H9 (cell line): ENCODE measurements around the gene ACAP1. TPM values are rescaled to one million over a fixed set of nuclear protein-coding genes. Genes with fewer than 3 reads are reported as not detected.

ENCODE experiments used
- DNase-seq: peaks from one replicate; pipeline ENCODE4 v3.0.0-alpha.2; 2017
- H2AFZ ChIP-seq: one replicate; pipeline ENCODE4 v1.6.1; 2013; ENCODE audit warnings: mild to moderate bottlenecking, low read length, control low read depth, moderate library complexity
- H2AK5ac ChIP-seq: 2 replicates; pipeline ENCODE4 v1.6.1; 2013; ENCODE audit warnings: low read length, control low read depth, mixed read lengths; ENCODE audit not compliant: insufficient read length
- H2BK120ac ChIP-seq: one replicate; pipeline ENCODE4 v1.6.1; 2013; ENCODE audit warnings: low read depth, mild to moderate bottlenecking, low read length, control low read depth, inconsistent platforms; ENCODE audit not compliant: poor library complexity, severe bottlenecking
- H2BK12ac ChIP-seq: 2 replicates; pipeline ENCODE4 v1.6.1; 2013; ENCODE audit warnings: low read length, control low read depth, mixed read lengths, low read depth; ENCODE audit not compliant: insufficient read length
- H2BK15ac ChIP-seq: 2 replicates; pipeline ENCODE4 v1.6.1; 2013; ENCODE audit warnings: low read depth, low read length, control low read depth
- H2BK20ac ChIP-seq: one replicate; pipeline ENCODE4 v1.6.1; 2013; ENCODE audit warnings: low read depth, mild to moderate bottlenecking, low read length, control low read depth, inconsistent platforms; ENCODE audit not compliant: poor library complexity, severe bottlenecking
- H2BK5ac ChIP-seq: 2 replicates; pipeline ENCODE4 v1.6.1; 2013; ENCODE audit warnings: low read length, control low read depth, mixed read lengths; ENCODE audit not compliant: insufficient read length
- H3K14ac ChIP-seq: 2 replicates; pipeline ENCODE4 v1.6.1; 2013; ENCODE audit warnings: low read length, control low read depth; ENCODE audit not compliant: insufficient read depth
- H3K18ac ChIP-seq: 2 replicates; pipeline ENCODE4 v1.6.1; 2013; ENCODE audit warnings: low read depth, mild to moderate bottlenecking, mixed read lengths, low read length, control low read depth; ENCODE audit not compliant: insufficient read length
- H3K23ac ChIP-seq: 2 replicates; pipeline ENCODE4 v1.6.1; 2013; ENCODE audit warnings: low read length, control low read depth, mixed read lengths, low read depth; ENCODE audit not compliant: insufficient read length
- H3K23me2 ChIP-seq: 2 replicates; pipeline ENCODE4 v1.6.1; 2013; ENCODE audit warnings: low read depth, mild to moderate bottlenecking, mixed read lengths, low read length, control low read depth; ENCODE audit not compliant: insufficient read length, poor library complexity, severe bottlenecking
- H3K27ac ChIP-seq: 2 replicates; pipeline ENCODE4 v1.5.1; 2013; ENCODE audit warnings: low read length, control low read depth, mixed read lengths, low read depth; ENCODE audit not compliant: insufficient read length
- H3K27me3 ChIP-seq: 2 replicates; pipeline ENCODE4 v1.6.1; 2013; ENCODE audit warnings: low read length, control low read depth, inconsistent platforms; ENCODE audit not compliant: insufficient read depth
- H3K4ac ChIP-seq: 2 replicates; pipeline ENCODE4 v1.6.1; 2013; ENCODE audit warnings: low read depth, mild to moderate bottlenecking, control low read depth, inconsistent platforms, low read length, moderate library complexity
- H3K4me1 ChIP-seq: 2 replicates; pipeline ENCODE4 v1.6.1; 2013; ENCODE audit warnings: low read length, control low read depth, inconsistent platforms; ENCODE audit not compliant: insufficient read depth
- H3K4me2 ChIP-seq: 2 replicates; pipeline ENCODE4 v1.6.1; 2013; ENCODE audit warnings: low read length, control low read depth, mixed read lengths; ENCODE audit not compliant: insufficient read length, insufficient read depth
- H3K56ac ChIP-seq: 2 replicates; pipeline ENCODE4 v1.6.1; 2013; ENCODE audit warnings: low read depth, mild to moderate bottlenecking, mixed read lengths, low read length, control low read depth; ENCODE audit not compliant: insufficient read length
- H3K79me1 ChIP-seq: 2 replicates; pipeline ENCODE4 v1.6.1; 2013; ENCODE audit warnings: low read depth, mild to moderate bottlenecking, moderate library complexity, low read length, control low read depth, inconsistent platforms; ENCODE audit not compliant: insufficient read depth, poor library complexity, severe bottlenecking
- H3K79me2 ChIP-seq: 2 replicates; pipeline ENCODE4 v1.6.1; 2013; ENCODE audit warnings: low read length, control low read depth, inconsistent platforms; ENCODE audit not compliant: insufficient read depth
- H3K9ac ChIP-seq: 2 replicates; pipeline ENCODE4 v1.6.1; 2013; ENCODE audit warnings: low read length, control low read depth, mixed read lengths; ENCODE audit not compliant: insufficient read length; ENCODE audit errors: extremely low read depth
- H3K9me3 ChIP-seq: one replicate; pipeline ENCODE4 v1.6.1; 2013; ENCODE audit warnings: low read depth, low read length, inconsistent platforms; ENCODE audit not compliant: control insufficient read depth
- H3T11ph ChIP-seq: one replicate; pipeline ENCODE4 v1.6.1; 2013; ENCODE audit warnings: mild to moderate bottlenecking, low read length, control low read depth, inconsistent platforms
- H4K20me1 ChIP-seq: one replicate; pipeline ENCODE4 v1.6.1; 2013; ENCODE audit not compliant: control insufficient read depth, insufficient read length, insufficient read depth
- H4K5ac ChIP-seq: 2 replicates; pipeline ENCODE4 v1.6.1; 2013; ENCODE audit warnings: low read depth, mild to moderate bottlenecking, mixed read lengths, low read length, control low read depth; ENCODE audit not compliant: insufficient read length
- H4K8ac ChIP-seq: replicated peaks from 2 replicates; pipeline ENCODE4 v1.6.1; 2013; ENCODE audit warnings: low read length, control low read depth, mixed read lengths, low read depth; ENCODE audit not compliant: insufficient read length
- H4K91ac ChIP-seq: 2 replicates; pipeline ENCODE4 v1.6.1; 2013; ENCODE audit warnings: low read depth, mild to moderate bottlenecking, moderate library complexity, mixed read lengths, low read length, control low read depth; ENCODE audit not compliant: insufficient read length
- H3K27ac Mint-ChIP-seq, 3 experiments: 2 replicates in 2 of 3; 3 replicates in 1 of 3; pipeline ENCODE4 v1.8.0; 2020 to 2021; ENCODE audit warnings: mixed read lengths in 3 of 3, mild to moderate bottlenecking in 1 of 3, moderate library complexity in 1 of 3
- H3K27me3 Mint-ChIP-seq: 2 replicates; pipeline ENCODE4 v1.8.0; 2021; ENCODE audit warnings: low read depth, mild to moderate bottlenecking, moderate library complexity, mixed read lengths
- H3K36me3 Mint-ChIP-seq, 3 experiments: 2 replicates in 2 of 3; 3 replicates in 1 of 3; pipeline ENCODE4 v1.8.0; 2020 to 2021; ENCODE audit warnings: low read depth in 3 of 3, mixed read lengths in 3 of 3; ENCODE audit not compliant: insufficient read depth in 1 of 3
- H3K4me1 Mint-ChIP-seq, 2 experiments: 2 replicates each; pipeline ENCODE4 v1.8.0; 2020; ENCODE audit warnings: mixed read lengths in 2 of 2
- H3K4me3 Mint-ChIP-seq, 2 experiments: 2 replicates in 1 of 2; 3 replicates in 1 of 2; pipeline ENCODE4 v1.8.0; 2020 to 2021; ENCODE audit warnings: mild to moderate bottlenecking in 2 of 2, mixed read lengths in 2 of 2, moderate library complexity in 1 of 2
- H3K9me3 Mint-ChIP-seq, 2 experiments: 2 replicates in 1 of 2; 3 replicates in 1 of 2; pipeline ENCODE4 v1.8.0; 2020; ENCODE audit warnings: mild to moderate bottlenecking in 2 of 2, mixed read lengths in 2 of 2, moderate library complexity in 1 of 2
- WGBS: extraction: QIAGEN DNeasy Blood & Tissue Kit; methylation state at CpG from one replicate; pipeline ENCODE4 v1.1.7; 2013; ENCODE audit warnings: missing lambda C conversion rate, low lambda C conversion rate, mixed read lengths; ENCODE audit not compliant: insufficient read length; ENCODE audit errors: extremely low coverage; 5-methylcytosine and 5-hydroxymethylcytosine counted together
- total RNA-seq: library from RNA; stranded (reverse); gene quantifications from 2 replicates; pipeline ENCODE4 v1.2.1, GENCODE V29; 2021
- TF ChIP-seq, protein P1 (sequence below): fragments of 200-600 bp; sonication (generic); conservative IDR thresholded peaks from 3 replicates; pipeline ENCODE4 v1.8.0; 2021; ENCODE audit warnings: antibody characterized with exemption, mild to moderate bottlenecking

Gene ACAP1
- total RNA-seq, 1 experiment from 2014 or later = 18.2 TPM

GRCh38 chr17:7324438-7324779 is 11.9 kb upstream of the ACAP1 start:
- no peak overlapping the region for H3T11ph ChIP-seq
- H3K14ac ChIP-seq = no peak overlapping the region
- Mint-ChIP-seq H3K27ac (peak overlapping the region in 1 of 3 experiments; percentile 70; a peak in 1 of 7 replicates), H3K27me3 (no peaks in the 10 kb centered on the region), H3K4me1 (peaks cover 11% of the 10 kb centered on the region in 2 experiments), H3K9me3 (no peaks in the 10 kb centered on the region), H3K4me3 (peak overlapping the region in 1 of 2 experiments; percentile 48; a peak in 2 of 5 replicates), H3K36me3 (peaks cover 36 to 68% (median 66%) of the 10 kb centered on the region in 3 experiments; a peak in 6 of 7 replicates)
- H2BK5ac ChIP-seq = no peak overlapping the region
- no peaks in the 10 kb centered on the region for H3K79me1 ChIP-seq
- no peak overlapping the region for H3K23ac ChIP-seq
- no peak overlapping the region for H4K8ac ChIP-seq
- H2BK15ac ChIP-seq = no peak overlapping the region
- no peak overlapping the region for H3K27ac ChIP-seq
- H2BK20ac ChIP-seq = no peak overlapping the region
- TF ChIP-seq, protein P1, sequence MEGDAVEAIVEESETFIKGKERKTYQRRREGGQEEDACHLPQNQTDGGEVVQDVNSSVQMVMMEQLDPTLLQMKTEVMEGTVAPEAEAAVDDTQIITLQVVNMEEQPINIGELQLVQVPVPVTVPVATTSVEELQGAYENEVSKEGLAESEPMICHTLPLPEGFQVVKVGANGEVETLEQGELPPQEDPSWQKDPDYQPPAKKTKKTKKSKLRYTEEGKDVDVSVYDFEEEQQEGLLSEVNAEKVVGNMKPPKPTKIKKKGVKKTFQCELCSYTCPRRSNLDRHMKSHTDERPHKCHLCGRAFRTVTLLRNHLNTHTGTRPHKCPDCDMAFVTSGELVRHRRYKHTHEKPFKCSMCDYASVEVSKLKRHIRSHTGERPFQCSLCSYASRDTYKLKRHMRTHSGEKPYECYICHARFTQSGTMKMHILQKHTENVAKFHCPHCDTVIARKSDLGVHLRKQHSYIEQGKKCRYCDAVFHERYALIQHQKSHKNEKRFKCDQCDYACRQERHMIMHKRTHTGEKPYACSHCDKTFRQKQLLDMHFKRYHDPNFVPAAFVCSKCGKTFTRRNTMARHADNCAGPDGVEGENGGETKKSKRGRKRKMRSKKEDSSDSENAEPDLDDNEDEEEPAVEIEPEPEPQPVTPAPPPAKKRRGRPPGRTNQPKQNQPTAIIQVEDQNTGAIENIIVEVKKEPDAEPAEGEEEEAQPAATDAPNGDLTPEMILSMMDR = no peak; the same call in 2 of the 3 replicates
- H2AFZ ChIP-seq = no peak overlapping the region
- no peak overlapping the region for H3K4me2 ChIP-seq
- H3K56ac ChIP-seq = no peak overlapping the region
- H4K91ac ChIP-seq = no peak overlapping the region
- no peak overlapping the region for H2AK5ac ChIP-seq
- H3K9me3 ChIP-seq = no peaks in the 10 kb centered on the region
- WGBS = no CpG with 5 or more reads among the region's 3 CpGs
- no peaks in the 10 kb centered on the region for H3K27me3 ChIP-seq
- H3K4me1 ChIP-seq = no peaks in the 10 kb centered on the region
- no peak overlapping the region for H4K5ac ChIP-seq
- peaks cover 6% of the 10 kb centered on the region for H3K23me2 ChIP-seq
- H3K79me2 ChIP-seq = peaks cover 2% of the 10 kb centered on the region; the same call in 1 of the 2 replicates
- no peak overlapping the region for H3K18ac ChIP-seq
- H3K9ac ChIP-seq = no peak overlapping the region
- no peaks in the 10 kb centered on the region for H4K20me1 ChIP-seq
- H2BK120ac ChIP-seq = no peak overlapping the region
- H3K4ac ChIP-seq = no peak overlapping the region
- no peak overlapping the region for H2BK12ac ChIP-seq
- DNase-seq = no peak
